Measurements from ENCODE around the gene LFNG. TPM values are rescaled to one million over a fixed set of nuclear protein-coding genes. Genes with fewer than 3 reads are reported as not detected.

Gene LFNG
- total RNA-seq, 1 experiment from 2014 or later: 2.4 TPM

DNA sequence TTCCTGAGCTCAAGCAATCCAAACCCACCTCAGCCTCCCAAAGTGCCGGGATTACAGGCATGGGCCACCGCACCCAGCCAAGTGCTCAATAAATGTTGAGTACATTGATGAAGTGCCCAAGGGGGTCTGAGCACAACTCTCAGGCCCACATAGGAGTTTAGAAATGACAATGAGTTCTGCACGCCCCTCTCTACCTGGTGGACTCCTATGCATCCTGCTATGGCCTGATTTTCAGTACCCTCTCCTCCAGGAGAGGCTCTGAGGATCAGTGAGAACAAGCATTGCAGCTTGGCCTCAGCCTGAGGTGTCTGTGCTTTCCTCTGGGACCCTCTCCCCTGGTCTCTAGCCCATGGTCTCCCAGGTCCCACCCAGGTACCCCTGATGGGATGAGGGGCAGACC, 22.5 kb upstream of the LFNG start:
- H3K27ac Mint-ChIP-seq (ENCODE audit: low read depth, unreplicated experiment): no peak overlapping the region
- ChIA-PET CTCF (interaction anchor here (0.7 kb wide), 1 partner anchor 459 kb away, joined by 3 read pairs; no protein-coding TSS in a partner anchor), POLR2A (interaction anchor here (0.5 kb wide), 1 partner anchor 89 kb away, joined by 3 read pairs; no protein-coding TSS in a partner anchor)
- BruUV-seq (replicated peaks): no TSS peak
- no peak overlapping the region for H3K4me3 Mint-ChIP-seq (ENCODE audit: unreplicated experiment)
- TF ChIP-seq, protein P1, sequence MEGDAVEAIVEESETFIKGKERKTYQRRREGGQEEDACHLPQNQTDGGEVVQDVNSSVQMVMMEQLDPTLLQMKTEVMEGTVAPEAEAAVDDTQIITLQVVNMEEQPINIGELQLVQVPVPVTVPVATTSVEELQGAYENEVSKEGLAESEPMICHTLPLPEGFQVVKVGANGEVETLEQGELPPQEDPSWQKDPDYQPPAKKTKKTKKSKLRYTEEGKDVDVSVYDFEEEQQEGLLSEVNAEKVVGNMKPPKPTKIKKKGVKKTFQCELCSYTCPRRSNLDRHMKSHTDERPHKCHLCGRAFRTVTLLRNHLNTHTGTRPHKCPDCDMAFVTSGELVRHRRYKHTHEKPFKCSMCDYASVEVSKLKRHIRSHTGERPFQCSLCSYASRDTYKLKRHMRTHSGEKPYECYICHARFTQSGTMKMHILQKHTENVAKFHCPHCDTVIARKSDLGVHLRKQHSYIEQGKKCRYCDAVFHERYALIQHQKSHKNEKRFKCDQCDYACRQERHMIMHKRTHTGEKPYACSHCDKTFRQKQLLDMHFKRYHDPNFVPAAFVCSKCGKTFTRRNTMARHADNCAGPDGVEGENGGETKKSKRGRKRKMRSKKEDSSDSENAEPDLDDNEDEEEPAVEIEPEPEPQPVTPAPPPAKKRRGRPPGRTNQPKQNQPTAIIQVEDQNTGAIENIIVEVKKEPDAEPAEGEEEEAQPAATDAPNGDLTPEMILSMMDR (IDR thresholded peaks at IDR 0.05; ENCODE audit: unreplicated experiment): no peak
- intact Hi-C loops (cut with micrococcal nuclease): no loop called here
- DNase-seq (ENCODE audit: unreplicated experiment): no peak
- peaks cover 19% of the 10 kb centered on the region for H3K27me3 Mint-ChIP-seq (ENCODE audit: insufficient read depth, unreplicated experiment)
- peaks cover 4% of the 10 kb centered on the region for H3K9me3 Mint-ChIP-seq (ENCODE audit: unreplicated experiment)
- no peaks in the 10 kb centered on the region for H3K36me3 Mint-ChIP-seq (ENCODE audit: insufficient read depth, unreplicated experiment)
- peaks cover 7% of the 10 kb centered on the region for H3K4me1 Mint-ChIP-seq (ENCODE audit: insufficient read depth, unreplicated experiment)

DNA sequence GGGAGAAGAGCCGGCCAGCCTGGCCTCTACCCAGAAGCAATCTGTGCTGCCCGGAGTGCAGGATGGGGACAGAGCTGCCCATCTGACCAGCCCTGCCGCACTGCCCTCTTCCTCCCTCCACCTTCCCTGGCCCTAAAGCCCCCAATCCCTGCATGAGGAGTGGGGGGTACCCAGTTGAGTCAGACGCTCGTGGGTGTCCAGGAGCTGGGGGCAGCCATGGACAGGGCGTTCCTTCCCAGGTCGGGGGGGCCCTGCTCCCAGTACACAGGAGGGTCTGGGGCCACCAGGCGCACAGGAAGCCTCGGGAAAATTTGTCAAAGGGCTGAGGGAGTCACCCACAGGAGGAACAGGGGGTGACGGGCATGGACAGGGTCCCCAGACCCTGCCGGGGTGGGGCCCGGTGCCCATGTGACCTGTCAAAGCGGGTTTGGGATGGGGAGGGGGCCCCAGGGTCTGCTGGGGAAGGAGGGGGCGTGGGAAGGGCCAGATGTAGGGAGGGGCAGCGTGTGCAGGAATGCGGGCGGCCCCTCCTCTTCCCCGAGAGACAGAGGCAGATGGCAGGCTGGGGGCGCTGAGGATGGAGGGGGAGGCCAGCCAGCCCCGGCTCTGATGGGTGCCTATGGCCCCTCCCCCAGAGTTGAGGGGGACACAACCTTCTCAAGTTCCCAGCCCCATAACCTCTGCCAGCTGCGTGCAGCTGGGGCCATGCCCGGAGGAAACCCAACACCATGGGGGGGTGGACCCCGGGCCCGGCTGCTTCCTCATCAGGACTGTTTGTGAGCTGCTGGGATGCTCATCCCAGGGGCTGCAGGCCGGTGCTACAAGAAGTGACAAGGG, 21.9 kb upstream of the LFNG start:
- H3K27me3 Mint-ChIP-seq (ENCODE audit: insufficient read depth, unreplicated experiment): peaks cover 13% of the 10 kb centered on the region
- intact Hi-C loops (cut with micrococcal nuclease): no loop called here
- H3K36me3 Mint-ChIP-seq (ENCODE audit: insufficient read depth, unreplicated experiment): no peaks in the 10 kb centered on the region
- H3K9me3 Mint-ChIP-seq (ENCODE audit: unreplicated experiment): no peaks in the 10 kb centered on the region
- no peak overlapping the region for H3K27ac Mint-ChIP-seq (ENCODE audit: low read depth, unreplicated experiment)
- TF ChIP-seq, protein P1 (IDR thresholded peaks at IDR 0.05; ENCODE audit: unreplicated experiment): no peak
- ChIA-PET POLR2A (no interaction called here), CTCF (no interaction called here)
- no TSS peak for BruUV-seq (replicated peaks)
- H3K4me3 Mint-ChIP-seq (ENCODE audit: unreplicated experiment): no peak overlapping the region
- H3K4me1 Mint-ChIP-seq (ENCODE audit: insufficient read depth, unreplicated experiment): peaks cover 7% of the 10 kb centered on the region
- no peak for DNase-seq (ENCODE audit: unreplicated experiment)

DNA sequence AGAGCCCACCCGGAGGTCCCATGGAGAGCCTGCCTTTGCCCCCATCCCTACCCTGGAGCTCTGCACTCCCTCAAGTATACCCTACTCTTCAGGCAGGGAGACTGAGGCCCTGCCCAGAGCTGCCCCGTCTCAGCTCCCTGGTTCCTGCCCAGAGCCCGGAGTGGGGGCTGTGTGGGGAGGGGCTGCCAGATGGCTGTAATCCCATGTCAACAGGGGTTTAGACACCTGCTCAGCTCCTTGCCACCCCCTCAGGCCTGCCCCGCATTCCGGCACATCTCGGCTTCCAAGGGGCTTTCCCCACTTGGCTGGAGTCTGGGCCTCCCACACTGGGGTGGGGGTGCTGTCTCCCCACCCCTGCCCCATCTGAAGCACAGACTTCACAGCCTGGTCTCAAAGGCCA, 20.9 kb upstream of the LFNG start:
- no peak for DNase-seq (ENCODE audit: unreplicated experiment)
- peaks cover 3% of the 10 kb centered on the region for H3K27me3 Mint-ChIP-seq (ENCODE audit: insufficient read depth, unreplicated experiment)
- TF ChIP-seq, protein P1 (IDR thresholded peaks at IDR 0.05; ENCODE audit: unreplicated experiment): no peak
- no peaks in the 10 kb centered on the region for H3K9me3 Mint-ChIP-seq (ENCODE audit: unreplicated experiment)
- CTCF ChIA-PET: no interaction called here
- H3K4me1 Mint-ChIP-seq (ENCODE audit: insufficient read depth, unreplicated experiment): peaks cover under 1% of the 10 kb centered on the region
- no peak overlapping the region for H3K27ac Mint-ChIP-seq (ENCODE audit: low read depth, unreplicated experiment)
- BruUV-seq (replicated peaks): no TSS peak
- H3K36me3 Mint-ChIP-seq (ENCODE audit: insufficient read depth, unreplicated experiment): no peaks in the 10 kb centered on the region
- H3K4me3 Mint-ChIP-seq (ENCODE audit: unreplicated experiment): no peak overlapping the region
- POLR2A ChIA-PET: interaction anchor here (0.5 kb wide), 1 partner anchor 330 kb away, joined by 3 read pairs; no protein-coding TSS in a partner anchor
- intact Hi-C loops (cut with micrococcal nuclease): no loop called here

DNA sequence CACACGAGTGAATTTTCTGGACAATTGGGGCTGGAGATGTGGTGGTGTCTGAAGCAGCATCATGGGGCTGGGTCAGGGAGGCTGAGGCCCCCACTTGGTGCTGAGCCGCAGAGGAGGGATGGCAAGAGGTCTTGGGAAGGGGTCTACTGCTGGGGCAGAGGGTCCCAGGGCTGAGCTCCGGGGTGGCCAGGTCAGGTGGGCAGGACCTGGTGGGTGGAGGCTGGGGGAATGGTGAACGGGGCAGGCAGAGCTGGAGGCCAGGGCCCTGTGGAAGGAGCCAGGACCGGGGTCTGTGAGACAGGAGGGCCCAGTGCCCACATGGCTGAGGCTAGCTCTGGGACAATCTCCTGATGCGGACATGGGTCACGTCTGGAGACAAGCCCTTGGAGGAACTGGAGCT, 20.4 kb upstream of the LFNG start:
- ChIA-PET POLR2A (interaction anchor here (0.5 kb wide), 1 partner anchor 330 kb away, joined by 3 read pairs; no protein-coding TSS in a partner anchor), CTCF (interaction anchor here (1.1 kb wide), 1 partner anchor 45 kb away, joined by 3 read pairs; no protein-coding TSS in a partner anchor)
- TF ChIP-seq, protein P1 (IDR thresholded peaks at IDR 0.05; ENCODE audit: unreplicated experiment): no peak
- no peak overlapping the region for H3K27ac Mint-ChIP-seq (ENCODE audit: low read depth, unreplicated experiment)
- intact Hi-C loops (cut with micrococcal nuclease): no loop called here
- no TSS peak for BruUV-seq (replicated peaks)
- no peak overlapping the region for H3K4me3 Mint-ChIP-seq (ENCODE audit: unreplicated experiment)
- DNase-seq (ENCODE audit: unreplicated experiment): no peak
- no peaks in the 10 kb centered on the region for H3K36me3 Mint-ChIP-seq (ENCODE audit: insufficient read depth, unreplicated experiment)
- no peaks in the 10 kb centered on the region for H3K27me3 Mint-ChIP-seq (ENCODE audit: insufficient read depth, unreplicated experiment)
- H3K4me1 Mint-ChIP-seq (ENCODE audit: insufficient read depth, unreplicated experiment): no peaks in the 10 kb centered on the region
- H3K9me3 Mint-ChIP-seq (ENCODE audit: unreplicated experiment): no peaks in the 10 kb centered on the region

Measured in MCF 10A (cell line).